AG04450 (cell line): ENCODE measurements around the gene GPR176. TPM values are rescaled to one million over a fixed set of nuclear protein-coding genes. Genes with fewer than 3 reads are reported as not detected.
A peak's percentile ranks its signal among the peaks of the same experiment; 100 is the strongest.

ENCODE experiments used
- CTCF ChIA-PET: fragments of 300-600, 350-600 bp; formaldehyde crosslinking; extraction: SDS; loops from one replicate; lab custom pipeline; 2022; ENCODE audit warnings: antibody characterized with exemption, inconsistent platforms; lab: Charles Lee
- POLR2A ChIA-PET: fragments of 350-600 bp; formaldehyde crosslinking; extraction: SDS; loops from one replicate; lab custom pipeline; 2021; ENCODE audit warnings: antibody characterized with exemption, inconsistent platforms; lab: Yijun Ruan, JAX
- DNase-seq: peaks from one replicate; pipeline ENCODE4 v3.0.0-alpha.2; 2011; ENCODE audit warnings: low read depth, low spot score
- H3K27ac ChIP-seq: one replicate; pipeline ENCODE4 v1.5.1; 2012; ENCODE audit warnings: low read depth, low read length, control low read depth
- H3K27me3 ChIP-seq: one replicate; pipeline ENCODE4 v1.6.0; 2012; ENCODE audit warnings: low read length; ENCODE audit not compliant: control insufficient read depth, insufficient read depth
- H3K4me3 ChIP-seq: 2 replicates; pipeline ENCODE4 v1.5.1; 2011; ENCODE audit warnings: mild to moderate bottlenecking, low read depth, low read length, control low read depth
- H3K9me3 ChIP-seq: 2 replicates; pipeline ENCODE4 v1.5.1; 2012; ENCODE audit warnings: low read length; ENCODE audit not compliant: control insufficient read depth, insufficient read depth
- polyA plus RNA-seq: library from polyadenylated mRNA; depleted of rRNA; stranded (reverse); fragments of >200 nt; gene quantifications from 2 replicates; pipeline ENCODE4 v1.2.3, GENCODE V29; 2011
- TF ChIP-seq, protein P1 (sequence below): IDR thresholded peaks from 2 replicates; pipeline ENCODE4 v1.5.1; 2011; ENCODE audit warnings: low read depth, low read length, control low read depth, inconsistent platforms

Gene GPR176
- polyA plus RNA-seq, 1 experiment, result 83.9 TPM

DNA sequence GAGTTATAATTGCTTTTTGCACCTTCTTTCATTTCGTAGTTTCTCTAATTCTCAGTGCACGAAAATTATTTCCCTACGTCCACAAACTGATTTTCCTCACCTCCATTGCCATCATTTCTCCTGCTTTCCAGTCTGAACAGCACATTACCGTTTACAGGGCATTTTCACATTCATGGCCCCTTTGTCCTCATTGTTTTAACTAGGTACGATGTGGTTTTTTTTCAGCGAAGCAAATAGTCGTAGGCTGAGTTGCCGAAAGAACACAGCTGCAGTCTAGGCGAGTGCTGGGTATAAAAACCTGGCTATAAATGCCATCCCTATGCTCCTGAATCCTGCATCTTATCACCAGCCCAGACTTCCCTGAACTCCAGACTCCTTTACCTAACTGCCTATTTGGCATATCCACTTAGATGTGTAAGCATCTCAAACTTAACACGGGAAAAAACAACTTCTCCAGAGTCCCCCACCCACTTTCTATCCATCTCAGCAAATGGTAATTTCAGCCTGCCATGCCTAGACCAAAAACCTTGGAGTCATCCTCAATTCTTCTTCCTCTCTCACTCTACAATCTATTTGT lies 136.7 kb downstream of the GPR176 start:
- TF ChIP-seq, protein P1, sequence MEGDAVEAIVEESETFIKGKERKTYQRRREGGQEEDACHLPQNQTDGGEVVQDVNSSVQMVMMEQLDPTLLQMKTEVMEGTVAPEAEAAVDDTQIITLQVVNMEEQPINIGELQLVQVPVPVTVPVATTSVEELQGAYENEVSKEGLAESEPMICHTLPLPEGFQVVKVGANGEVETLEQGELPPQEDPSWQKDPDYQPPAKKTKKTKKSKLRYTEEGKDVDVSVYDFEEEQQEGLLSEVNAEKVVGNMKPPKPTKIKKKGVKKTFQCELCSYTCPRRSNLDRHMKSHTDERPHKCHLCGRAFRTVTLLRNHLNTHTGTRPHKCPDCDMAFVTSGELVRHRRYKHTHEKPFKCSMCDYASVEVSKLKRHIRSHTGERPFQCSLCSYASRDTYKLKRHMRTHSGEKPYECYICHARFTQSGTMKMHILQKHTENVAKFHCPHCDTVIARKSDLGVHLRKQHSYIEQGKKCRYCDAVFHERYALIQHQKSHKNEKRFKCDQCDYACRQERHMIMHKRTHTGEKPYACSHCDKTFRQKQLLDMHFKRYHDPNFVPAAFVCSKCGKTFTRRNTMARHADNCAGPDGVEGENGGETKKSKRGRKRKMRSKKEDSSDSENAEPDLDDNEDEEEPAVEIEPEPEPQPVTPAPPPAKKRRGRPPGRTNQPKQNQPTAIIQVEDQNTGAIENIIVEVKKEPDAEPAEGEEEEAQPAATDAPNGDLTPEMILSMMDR, result no peak
- POLR2A ChIA-PET, result interaction anchor here (1.4 kb wide), 1 partner anchor 151 kb away, joined by 9 read pairs; the partner anchor contains the start of gene EIF2AK4
- Histone ChIP-seq H3K27ac (no peak overlapping the region), H3K9me3 (no peaks in the 10 kb centered on the region), H3K4me3 (peak overlapping the region; percentile 93), H3K27me3 (no peaks in the 10 kb centered on the region)
- no peak for DNase-seq
- CTCF ChIA-PET, result interaction anchor here (1.9 kb wide), 1 partner anchor 97 kb away, joined by 5 read pairs; no protein-coding TSS in a partner anchor

DNA sequence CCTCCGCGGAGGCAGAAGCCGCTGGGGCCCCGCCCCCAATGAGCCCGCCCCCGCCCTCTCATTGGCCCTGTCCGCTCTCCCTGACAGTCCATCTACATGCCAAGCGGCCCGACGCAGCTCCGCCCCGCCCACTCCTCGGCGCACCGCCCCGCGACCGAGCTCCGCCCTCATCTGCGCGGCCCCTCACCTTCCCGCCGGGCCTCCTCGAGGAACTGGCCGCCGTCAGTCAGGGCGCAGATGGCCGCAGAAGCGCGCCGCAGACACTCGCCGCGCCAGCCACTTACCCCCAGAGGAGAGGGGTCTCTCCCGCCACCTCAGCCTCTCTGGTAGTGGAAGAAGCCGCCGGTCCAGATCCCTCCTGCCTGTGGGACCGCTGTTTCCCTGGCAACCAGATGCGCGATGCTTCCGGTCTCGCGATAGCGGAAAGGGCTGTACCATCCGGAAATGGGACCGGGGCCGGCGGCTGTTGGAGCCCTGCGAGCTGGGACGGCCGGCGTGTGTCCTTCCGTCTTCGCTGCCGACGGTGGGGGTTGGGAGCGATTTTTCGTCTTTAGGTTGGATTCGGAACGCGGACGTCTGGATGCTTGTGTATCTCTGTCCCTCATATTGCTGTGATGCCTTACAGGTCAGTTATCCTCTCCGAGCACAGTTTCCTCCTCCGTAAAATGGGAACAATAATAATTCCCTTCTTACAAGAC lies 137.5 kb downstream of the GPR176 start, which contains the start of gene FSIP1:
FSIP1 (minus strand) TSS at position 401 of the 698 bp plus-strand sequence. CDS start 6,317 bp downstream, outside the sequence.
- CTCF ChIA-PET, result interaction anchor here (1.9 kb wide), 1 partner anchor 97 kb away, joined by 5 read pairs; no protein-coding TSS in a partner anchor
- H3K9me3 ChIP-seq, result no peaks in the 10 kb centered on the region
- TF ChIP-seq, protein P1, result no peak
- DNase-seq, result peak; percentile 91
- H3K4me3 ChIP-seq, result peak within 1 kb of the TSS; percentile 93
- peak within 1 kb of the TSS; percentile 66 for H3K27ac ChIP-seq
- H3K27me3 ChIP-seq, result no peaks in the 10 kb centered on the region
- POLR2A ChIA-PET, result interaction anchor here (0.6 to 1.4 kb wide), 5 partner anchors 8 to 201 kb away, joined by 3 to 9 read pairs (median 4); partner anchors contain the start of genes EIF2AK4 and THBS1

DNA sequence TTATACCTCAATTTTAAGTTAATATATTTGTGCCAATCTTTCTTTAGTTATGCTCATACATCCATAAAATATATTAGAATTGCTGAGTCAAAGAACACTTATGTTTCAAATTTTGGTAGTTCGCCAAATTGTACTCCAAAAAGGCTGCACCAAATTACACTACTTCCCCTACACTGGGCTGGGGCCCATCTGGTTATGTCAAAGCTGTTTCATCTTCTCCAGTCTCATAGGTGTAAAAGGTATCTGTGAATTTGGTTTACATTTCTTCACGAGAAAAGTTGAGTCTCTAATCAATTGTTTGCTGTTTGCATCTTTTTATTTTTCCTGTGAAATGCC lies 138.1 kb downstream of the GPR176 start:
- Histone ChIP-seq H3K27ac (no peak overlapping the region), H3K4me3 (peak overlapping the region; percentile 57), H3K27me3 (no peaks in the 10 kb centered on the region), H3K9me3 (no peaks in the 10 kb centered on the region)
- ChIA-PET POLR2A (interaction anchor here (0.6 to 1.4 kb wide), 5 partner anchors 7 to 200 kb away, joined by 3 to 9 read pairs (median 4); partner anchors contain the start of genes EIF2AK4 and THBS1), CTCF (interaction anchor here (1.9 kb wide), 1 partner anchor 96 kb away, joined by 5 read pairs; no protein-coding TSS in a partner anchor)
- TF ChIP-seq, protein P1, result no peak
- no peak for DNase-seq

DNA sequence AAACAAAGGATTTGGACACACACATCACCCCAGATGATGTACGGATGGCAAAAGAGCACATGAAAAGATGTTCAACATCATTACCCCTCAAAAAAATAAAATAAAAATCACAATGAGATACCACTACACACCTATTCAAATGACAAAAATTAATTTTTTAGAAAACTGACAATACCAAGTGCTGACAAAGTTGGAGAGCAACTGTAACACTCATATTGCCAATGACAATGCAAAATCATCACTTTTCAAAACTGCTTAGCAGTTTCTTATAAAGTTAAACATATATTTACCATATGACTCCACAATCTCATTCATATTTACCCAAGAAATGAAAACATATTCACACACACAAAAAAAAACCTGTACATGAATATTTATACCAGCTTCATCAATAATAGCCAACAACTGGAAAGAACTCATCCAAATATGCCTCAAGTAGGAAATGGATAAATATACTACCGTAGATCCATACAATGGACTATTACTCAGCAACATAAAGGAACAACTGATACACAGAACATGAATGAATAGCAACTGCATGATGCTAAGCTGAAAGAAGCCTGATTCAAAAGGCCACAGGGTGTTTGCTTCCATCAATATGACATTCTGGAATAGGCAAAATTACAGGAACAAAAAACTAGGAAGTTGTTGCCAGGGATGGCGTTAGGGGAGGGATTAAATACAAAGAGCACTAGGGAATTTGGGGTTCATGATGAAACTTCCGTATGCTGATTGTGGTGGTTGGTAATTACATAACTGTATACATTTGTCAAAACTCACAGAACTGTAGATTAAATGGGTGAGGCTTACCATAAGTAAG lies 138.7 kb downstream of the GPR176 start:
- H3K27me3 ChIP-seq, result no peaks in the 10 kb centered on the region
- TF ChIP-seq, protein P1, result no peak
- ChIA-PET POLR2A (no interaction called here), CTCF (no interaction called here)
- no peaks in the 10 kb centered on the region for H3K9me3 ChIP-seq
- no peak overlapping the region for H3K27ac ChIP-seq
- DNase-seq, result no peak
- H3K4me3 ChIP-seq, result no peak overlapping the region
